HepG2 (cell line): Measurements from ENCODE around the gene PIGR. TPM values are rescaled to one million over a fixed set of nuclear protein-coding genes. Genes with fewer than 3 reads are reported as not detected.

Experiments used
- ATAC-seq: fragments of 200-7000 bp; cut with Tn5 transposase; 3 replicates; pipeline ENCODE4 v1.9.1; 2020; ENCODE audit warnings: mild to moderate bottlenecking, moderate library complexity
- BruUV-seq: library from RNA; stranded (reverse); fragments of 400-500 nt; replicated peaks from 2 replicates; lab custom pipeline; 2021; lab: Mats Ljungman, UMichigan
- CTCF ChIA-PET: fragments of 300-600 bp; formaldehyde crosslinking; extraction: SDS; loops from one replicate; lab custom pipeline; 2021; ENCODE audit warnings: low total read pairs, inconsistent platforms, low intra/inter-chr PET ratio; lab: Yijun Ruan, JAX
- POLR2A ChIA-PET: fragments of 350-600 bp; sonication (Branson Sonifier 250); formaldehyde crosslinking; loops from one replicate; lab custom pipeline; 2020; ENCODE audit warnings: antibody characterized with exemption, inconsistent platforms; lab: Yijun Ruan, JAX
- DNase-seq: peaks from one replicate; pipeline ENCODE4 v3.0.0-alpha.2; 2015; ENCODE audit warnings: low spot score
- FAIRE-seq: peaks from 3 replicates; lab custom pipeline; 2011; peaks lifted over from hg19 to GRCh38; lab: Jason Lieb, UNC
- H2AFZ ChIP-seq: one replicate; pipeline ENCODE4 v1.6.1; 2011; ENCODE audit warnings: low read length, inconsistent platforms
- H3K27ac ChIP-seq: fragments of 300-600 bp; 3 replicates; pipeline ENCODE4 v1.8.0; 2011; ENCODE audit warnings: mixed run types, mild to moderate bottlenecking, mixed read lengths, low read length, inconsistent platforms; ENCODE audit not compliant: insufficient read depth; ENCODE audit errors: extremely low read length
- H3K27me3 ChIP-seq, 2 experiments: fragments of 200-600 bp in 1 of 2; 2 replicates in 1 of 2; 3 replicates in 1 of 2; pipeline versions ENCODE4 v1.6.0 to v1.8.0; 2011; ENCODE audit warnings: low read length in 2 of 2, mild to moderate bottlenecking in 2 of 2, moderate library complexity in 2 of 2, inconsistent platforms in 1 of 2; ENCODE audit not compliant: insufficient read depth in 2 of 2, control insufficient read depth in 1 of 2
- H3K36me3 ChIP-seq, 2 experiments: fragments of 200-600 bp in 1 of 2; replicated peaks in 1 of 2; 2 replicates in 1 of 2; 3 replicates in 1 of 2; pipeline versions ENCODE4 v1.5.1 to v1.8.0; 2011; ENCODE audit warnings: low read length in 2 of 2, inconsistent platforms in 1 of 2; ENCODE audit not compliant: insufficient read depth in 2 of 2, control insufficient read depth in 1 of 2
- H3K4me1 ChIP-seq: 2 replicates; pipeline ENCODE4 v1.5.1; 2012; ENCODE audit warnings: low read length, inconsistent platforms; ENCODE audit not compliant: insufficient read depth
- H3K4me2 ChIP-seq: 2 replicates; pipeline ENCODE4 v1.6.0; 2011; ENCODE audit warnings: low read depth, low read length, inconsistent platforms
- H3K4me3 ChIP-seq, 3 experiments: fragments of 200-600 bp in 1 of 3; sonication (generic), shearing (Covaris generic) in 1 of 3; replicated peaks in 1 of 3; 2 replicates each; pipeline ENCODE4 v1.5.1; 2011 to 2016; ENCODE audit warnings: low read length in 3 of 3, inconsistent platforms in 2 of 3, low read depth in 2 of 3, mild to moderate bottlenecking in 2 of 3, control low read depth in 1 of 3, mixed read lengths in 1 of 3; ENCODE audit not compliant: insufficient read depth in 1 of 3
- H3K79me2 ChIP-seq: one replicate; pipeline ENCODE4 v1.6.1; 2011; ENCODE audit warnings: low read length, inconsistent platforms; ENCODE audit not compliant: insufficient read depth
- H3K9ac ChIP-seq: 2 replicates; pipeline ENCODE4 v1.6.0; 2011; ENCODE audit warnings: mild to moderate bottlenecking, low read depth, low read length, inconsistent platforms; ENCODE audit not compliant: insufficient read depth
- H3K9me3 ChIP-seq: 2 replicates; pipeline ENCODE4 v1.5.1; 2012; ENCODE audit warnings: mild to moderate bottlenecking, low read length
- H4K20me1 ChIP-seq: 2 replicates; pipeline ENCODE4 v1.6.0; 2011; ENCODE audit warnings: inconsistent platforms, mild to moderate bottlenecking, low read length, moderate library complexity; ENCODE audit not compliant: insufficient read depth
- GFI1 ChIP-seq: sonication (generic); formaldehyde crosslinking; IDR thresholded peaks from 2 replicates; pipeline ENCODE4 v1.5.0; 2020; ENCODE audit warnings: missing genetic modification reagents, mild to moderate bottlenecking, borderline replicate concordance
- JDP2 ChIP-seq: sonication (generic); formaldehyde crosslinking; IDR thresholded peaks from 2 replicates; pipeline ENCODE4 v1.8.1; 2022; ENCODE audit warnings: missing genetic modification reagents, borderline replicate concordance
- MYNN ChIP-seq: sonication (generic); formaldehyde crosslinking; IDR thresholded peaks from 2 replicates; pipeline ENCODE4 v1.4.0; 2020; ENCODE audit warnings: mild to moderate bottlenecking, low read depth, missing genetic modification reagents
- SATB2 ChIP-seq: sonication (generic); formaldehyde crosslinking; IDR thresholded peaks from 2 replicates; pipeline ENCODE4 v1.5.0; 2020; ENCODE audit warnings: missing genetic modification reagents
- SETDB1 ChIP-seq: sonication (generic); formaldehyde crosslinking; IDR thresholded peaks from 2 replicates; pipeline ENCODE4 v1.5.1; 2020; ENCODE audit warnings: missing genetic modification reagents, mild to moderate bottlenecking, borderline replicate concordance
- SSRP1 ChIP-seq: IDR thresholded peaks from 2 replicates; pipeline ENCODE4 v1.6.1; 2016; ENCODE audit warnings: control low read depth
- ZBTB40 ChIP-seq, 2 experiments: fragments of 450-650 bp in 1 of 2; sonication (generic) in 1 of 2; formaldehyde crosslinking in 1 of 2; IDR thresholded peaks; 2 replicates each; pipeline versions ENCODE4 v1.6.1 to v1.8.0; 2016 to 2022; ENCODE audit warnings: antibody characterized with exemption in 1 of 2, mild to moderate bottlenecking in 1 of 2, missing genetic modification reagents in 1 of 2
- ZMYM4 ChIP-seq: sonication (generic); formaldehyde crosslinking; IDR thresholded peaks from 2 replicates; pipeline ENCODE4 v1.8.1; 2023; ENCODE audit warnings: mild to moderate bottlenecking, missing genetic modification reagents
- ZNF337 ChIP-seq: sonication (generic); formaldehyde crosslinking; IDR thresholded peaks from 2 replicates; pipeline ENCODE4 v1.5.1; 2020; ENCODE audit warnings: missing genetic modification reagents, low read depth, mild to moderate bottlenecking, borderline replicate concordance
- ZNF746 ChIP-seq: sonication (generic); formaldehyde crosslinking; IDR thresholded peaks from 2 replicates; pipeline ENCODE4 v1.8.0; 2022; ENCODE audit warnings: mild to moderate bottlenecking, missing genetic modification reagents
- WGBS: methylation state at CpG from one replicate; pipeline ENCODE4 v1.1.6; 2017; ENCODE audit warnings: low lambda C conversion rate; 5-methylcytosine and 5-hydroxymethylcytosine counted together
- in situ Hi-C: cut with HindIII; loops from 2 replicates; pipeline ENCODE4 v1.10.0; 2017; ENCODE audit warnings: low pct_unique_long_range_greater_than_20kb; ENCODE audit not compliant: extremely low pct_ligation_motif_present
- intact Hi-C: fragments of 100-400 bp; cut with micrococcal nuclease; formaldehyde crosslinking; loops from one replicate; pipeline ENCODE4 v1.10.0; 2022; ENCODE audit not compliant: unreplicated experiment
- polyA plus RNA-seq, 8 experiments: library from polyadenylated mRNA; depleted of rRNA in 3 of 8; stranded (reverse) in 7 of 8; unstranded in 1 of 8; fragments of >200 nt; fragmentation: Illumina TruSeq in 4 of 8; extraction: Trizol in 4 of 8; gene quantifications; 2 replicates each; pipeline versions ENCODE4 v1.2.1 to v1.2.3, GENCODE V29; 2011 to 2016; ENCODE audit warnings: low read depth in 4 of 8, missing spikeins in 1 of 8, mixed read lengths in 1 of 8; ENCODE audit not compliant: insufficient read depth in 1 of 8
- total RNA-seq, 5 experiments: library from RNA; depleted of rRNA; stranded (reverse); fragments of >200 nt; fragmentation: Illumina TruSeq; extraction: Trizol; gene quantifications; 2 replicates each; pipeline ENCODE4 v1.2.3, GENCODE V29; 2016; ENCODE audit warnings: low read depth in 1 of 5
- TF ChIP-seq, protein P1 (sequence below): sonication (generic); formaldehyde crosslinking; IDR thresholded peaks from 2 replicates; pipeline ENCODE4 v1.4.0; 2020; ENCODE audit warnings: missing genetic modification reagents, borderline replicate concordance
- TF ChIP-seq, protein P2 (sequence below): IDR thresholded peaks from 2 replicates; pipeline ENCODE4 v1.6.1; 2016; ENCODE audit warnings: missing compliant biosample characterization, missing genetic modification reagents, borderline replicate concordance

Gene PIGR
- total and polyA plus RNA-seq, 2 of the 13 experiments (the other 11 are each of a cell fraction or from before 2014, with no cell fraction given), result not detected

GRCh38 chr1:206901944-206902343 is 44.3 kb downstream of the PIGR start (continued):
- no peak for TF ChIP-seq ZBTB40 (IDR thresholded peaks at IDR 0.05)
- no peak for TF ChIP-seq ZBTB40 (CRISPR knock-in tag; IDR thresholded peaks at IDR 0.05)

DNA sequence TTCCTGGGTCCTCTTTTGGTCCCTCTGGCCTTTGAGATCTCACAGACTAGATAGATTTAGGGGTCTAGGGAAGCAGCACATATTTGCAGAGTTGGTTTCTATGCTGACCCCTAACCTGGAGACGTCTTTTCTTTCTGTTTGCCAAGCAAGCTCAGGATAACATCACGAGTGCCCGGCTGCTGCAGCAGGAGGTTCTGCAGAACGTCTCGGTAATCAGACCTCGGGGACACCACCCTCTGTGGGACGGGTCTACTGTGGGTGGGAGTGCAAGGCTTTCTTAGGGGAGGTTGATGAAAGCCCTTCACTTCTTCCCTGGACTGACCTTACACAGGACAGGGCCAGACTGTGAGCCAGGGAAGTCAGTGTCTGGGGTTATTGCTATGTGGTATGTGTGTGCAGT is 46.1 kb downstream of the PIGR start:
- H3K27me3 ChIP-seq, result peaks cover 0 to 27% of the 10 kb centered on the region in 2 experiments; a peak in 3 of 5 replicates
- FAIRE-seq (no peak), ATAC-seq (no peak), DNase-seq (no peak)
- no peak overlapping the region for H3K27ac ChIP-seq
- CTCF ChIA-PET, result no interaction called here
- no peaks in the 10 kb centered on the region for H4K20me1 ChIP-seq
- no peak overlapping the region for H3K9ac ChIP-seq
- no peak overlapping the region for H3K4me2 ChIP-seq
- in situ Hi-C loops (loop anchor here (25.0 kb wide), 1 partner anchor 263 kb away; the partner anchor contains the start of gene DYRK3), intact Hi-C loops (no loop called here)
- WGBS, result 0% methylated on average over 3 of the region's 7 CpGs
- no peaks in the 10 kb centered on the region for H3K79me2 ChIP-seq
- no peak overlapping the region for H2AFZ ChIP-seq
- no peaks in the 10 kb centered on the region for H3K4me1 ChIP-seq
- BruUV-seq, result no TSS peak
- no peaks in the 10 kb centered on the region for H3K9me3 ChIP-seq
- H3K4me3 ChIP-seq, result no peak overlapping the region
- H3K36me3 ChIP-seq, result no peaks in the 10 kb centered on the region
- POLR2A ChIA-PET, result no interaction called here
- TF ChIP-seq GFI1 (CRISPR knock-in tag), result no peak
- TF ChIP-seq, protein P1, sequence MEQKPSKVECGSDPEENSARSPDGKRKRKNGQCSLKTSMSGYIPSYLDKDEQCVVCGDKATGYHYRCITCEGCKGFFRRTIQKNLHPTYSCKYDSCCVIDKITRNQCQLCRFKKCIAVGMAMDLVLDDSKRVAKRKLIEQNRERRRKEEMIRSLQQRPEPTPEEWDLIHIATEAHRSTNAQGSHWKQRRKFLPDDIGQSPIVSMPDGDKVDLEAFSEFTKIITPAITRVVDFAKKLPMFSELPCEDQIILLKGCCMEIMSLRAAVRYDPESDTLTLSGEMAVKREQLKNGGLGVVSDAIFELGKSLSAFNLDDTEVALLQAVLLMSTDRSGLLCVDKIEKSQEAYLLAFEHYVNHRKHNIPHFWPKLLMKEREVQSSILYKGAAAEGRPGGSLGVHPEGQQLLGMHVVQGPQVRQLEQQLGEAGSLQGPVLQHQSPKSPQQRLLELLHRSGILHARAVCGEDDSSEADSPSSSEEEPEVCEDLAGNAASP (CRISPR knock-in tag), result no peak
- no peak for TF ChIP-seq SSRP1 (CRISPR knock-in tag)
- no peak for TF ChIP-seq SETDB1 (CRISPR knock-in tag)
- TF ChIP-seq SATB2 (CRISPR knock-in tag), result no peak
- TF ChIP-seq ZNF746 (CRISPR knock-in tag), result no peak
- TF ChIP-seq, protein P2, sequence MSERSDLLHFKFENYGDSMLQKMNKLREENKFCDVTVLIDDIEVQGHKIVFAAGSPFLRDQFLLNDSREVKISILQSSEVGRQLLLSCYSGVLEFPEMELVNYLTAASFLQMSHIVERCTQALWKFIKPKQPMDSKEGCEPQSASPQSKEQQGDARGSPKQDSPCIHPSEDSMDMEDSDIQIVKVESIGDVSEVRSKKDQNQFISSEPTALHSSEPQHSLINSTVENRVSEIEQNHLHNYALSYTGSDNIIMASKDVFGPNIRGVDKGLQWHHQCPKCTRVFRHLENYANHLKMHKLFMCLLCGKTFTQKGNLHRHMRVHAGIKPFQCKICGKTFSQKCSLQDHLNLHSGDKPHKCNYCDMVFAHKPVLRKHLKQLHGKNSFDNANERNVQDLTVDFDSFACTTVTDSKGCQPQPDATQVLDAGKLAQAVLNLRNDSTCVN (CRISPR knock-in tag), result no peak
- TF ChIP-seq MYNN (CRISPR knock-in tag), result no peak
- TF ChIP-seq ZMYM4 (CRISPR knock-in tag), result no peak
- no peak for TF ChIP-seq JDP2
- TF ChIP-seq ZNF337, result no peak
